Right lobe of liver (tissue), 4 donors: ENCODE results near the gene DIS3L2.

ENCODE experiments used
- CTCF ChIP-seq, 4 donors: fragments of 200-600 bp in 3 of 4; fragments of 450-650 bp in 1 of 4; IDR thresholded peaks; one replicate each; pipeline versions ENCODE4 v1.5.1 to v1.8.0; 2016 to 2022; ENCODE audit warnings: antibody characterized with exemption in 4 of 4, mild to moderate bottlenecking in 2 of 4
- POLR2A ChIP-seq: fragments of 450-650 bp; IDR thresholded peaks from one replicate; pipeline ENCODE4 v1.6.1; 2017; ENCODE audit warnings: antibody characterized with exemption, mild to moderate bottlenecking
- donor health status: DM: no; HTN: no; CAD: no.
- donor health status: DM: no; HTN: no; CAD: no.
- donor health status: DM: no; HTN: yes; CAD: no.

- no peak for TF ChIP-seq CTCF (IDR thresholded peaks at IDR 0.05)
- no peak for TF ChIP-seq POLR2A
Measured at GRCh38 chr2:232340171-232340935, 378.8 kb downstream of the DIS3L2 start.
